GM19043 (cell line): ENCODE data around the gene SLC35B2.

Experiments used
- ATAC-seq: cut with Tn5 transposase; IDR thresholded peaks from one replicate; pipeline ENCODE4 v1.9.1; 2021; ENCODE audit warnings: low read depth; ENCODE audit not compliant: unreplicated experiment

The SLC35B2 gene

DNA sequence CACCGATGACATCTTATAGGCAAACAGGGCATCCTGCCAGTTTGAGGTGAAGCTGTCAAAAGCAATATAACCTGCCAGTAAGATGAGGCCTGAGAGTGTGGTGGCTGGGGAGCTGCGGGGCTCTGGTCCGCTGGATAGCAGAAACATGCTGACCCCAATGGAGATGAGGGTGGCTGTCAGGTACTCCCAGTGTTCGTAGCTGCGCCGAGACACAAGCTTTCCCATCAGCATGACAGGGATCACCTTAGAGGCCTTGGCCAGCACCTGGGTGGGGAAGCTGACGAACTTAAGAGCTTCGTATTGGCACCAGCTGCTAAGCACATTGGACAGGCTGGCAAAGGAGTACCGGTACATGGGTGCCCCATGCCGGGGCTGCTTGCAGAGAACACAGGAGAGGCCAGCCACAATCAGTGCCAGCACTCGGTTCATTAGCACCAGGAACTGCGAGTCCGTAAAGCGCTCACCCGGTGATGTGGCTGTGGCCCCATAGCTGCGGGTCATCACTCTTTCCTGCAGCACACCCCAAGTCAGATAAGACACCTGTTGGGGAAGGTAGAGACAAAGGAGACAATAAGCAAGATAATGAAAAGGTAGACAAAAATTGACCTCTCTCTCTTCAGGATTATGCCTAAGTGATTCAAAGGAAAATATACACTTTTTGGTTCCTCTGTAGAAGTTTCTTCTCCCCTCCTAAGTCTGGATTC is 2.1 kb downstream of the SLC35B2 start:
- no peak for ATAC-seq

DNA sequence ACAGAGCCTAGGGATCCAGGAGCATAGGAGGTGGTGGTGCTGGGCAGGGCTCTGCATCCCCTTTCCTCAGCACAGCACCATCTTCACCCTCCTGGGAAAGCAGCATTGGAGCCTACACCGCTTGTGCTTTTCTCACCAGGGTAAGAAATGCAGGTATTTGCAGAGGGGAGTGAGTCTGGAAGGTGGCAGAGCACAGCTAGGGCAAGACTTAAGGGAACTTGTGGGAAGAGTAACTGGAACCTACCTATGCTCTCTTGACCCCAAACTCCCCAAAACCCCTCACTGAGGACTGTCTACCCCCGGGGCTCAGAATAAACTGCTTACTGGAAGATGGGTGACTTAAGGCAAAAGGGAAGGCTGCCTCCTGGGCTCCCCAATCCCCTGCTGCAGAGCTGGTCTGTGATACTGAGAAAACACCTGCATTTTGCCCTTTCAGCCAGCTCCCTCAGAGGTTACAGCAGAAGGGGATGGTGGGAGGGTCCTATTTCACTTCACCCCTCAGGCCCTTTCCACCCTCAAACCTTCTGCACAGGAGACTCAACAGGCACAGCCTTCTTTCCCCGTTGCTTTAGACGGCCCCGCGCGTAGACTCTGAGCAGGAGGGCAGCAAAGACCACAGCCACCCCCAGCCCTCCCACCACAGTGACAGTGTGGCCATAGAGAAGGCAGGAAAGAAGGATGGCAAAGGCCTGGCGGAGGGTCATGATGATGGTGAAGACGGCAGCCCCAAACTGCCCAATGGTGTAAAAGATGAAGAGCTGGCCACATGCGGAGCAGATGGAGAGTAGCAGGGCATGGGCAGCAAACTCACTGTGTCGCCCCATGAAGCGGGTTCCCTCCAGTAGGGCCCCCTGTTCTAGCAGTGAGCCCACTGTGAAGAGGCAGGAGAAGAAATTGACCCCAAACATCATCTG is 2.9 kb downstream of the SLC35B2 start:
- no peak for ATAC-seq

DNA sequence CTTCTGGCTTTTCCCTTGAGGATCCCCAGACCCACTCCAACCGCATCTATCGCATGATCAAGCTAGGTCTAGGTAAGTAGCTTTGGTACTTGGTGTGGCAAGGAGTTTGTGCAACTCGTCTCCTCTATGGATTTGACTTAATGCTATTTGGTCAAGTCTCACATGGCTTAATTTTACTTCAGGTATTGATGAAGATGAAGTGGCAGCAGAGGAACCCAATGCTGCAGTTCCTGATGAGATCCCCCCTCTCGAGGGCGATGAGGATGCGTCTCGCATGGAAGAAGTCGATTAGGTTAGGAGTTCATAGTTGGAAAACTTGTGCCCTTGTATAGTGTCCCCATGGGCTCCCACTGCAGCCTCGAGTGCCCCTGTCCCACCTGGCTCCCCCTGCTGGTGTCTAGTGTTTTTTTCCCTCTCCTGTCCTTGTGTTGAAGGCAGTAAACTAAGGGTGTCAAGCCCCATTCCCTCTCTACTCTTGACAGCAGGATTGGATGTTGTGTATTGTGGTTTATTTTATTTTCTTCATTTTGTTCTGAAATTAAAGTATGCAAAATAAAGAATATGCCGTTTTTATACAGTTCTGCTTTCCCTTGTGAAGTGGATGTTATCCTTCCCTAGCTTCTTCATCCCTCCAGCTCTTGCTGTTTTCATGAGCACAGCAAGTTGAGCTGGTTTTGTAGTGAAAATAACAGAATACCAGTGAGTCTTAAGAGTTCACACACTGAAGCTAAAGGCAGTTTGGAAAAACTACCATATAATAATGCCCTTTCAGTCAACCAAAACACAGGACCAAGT is 3.8 kb downstream of the SLC35B2 start:
- no peak for ATAC-seq

DNA sequence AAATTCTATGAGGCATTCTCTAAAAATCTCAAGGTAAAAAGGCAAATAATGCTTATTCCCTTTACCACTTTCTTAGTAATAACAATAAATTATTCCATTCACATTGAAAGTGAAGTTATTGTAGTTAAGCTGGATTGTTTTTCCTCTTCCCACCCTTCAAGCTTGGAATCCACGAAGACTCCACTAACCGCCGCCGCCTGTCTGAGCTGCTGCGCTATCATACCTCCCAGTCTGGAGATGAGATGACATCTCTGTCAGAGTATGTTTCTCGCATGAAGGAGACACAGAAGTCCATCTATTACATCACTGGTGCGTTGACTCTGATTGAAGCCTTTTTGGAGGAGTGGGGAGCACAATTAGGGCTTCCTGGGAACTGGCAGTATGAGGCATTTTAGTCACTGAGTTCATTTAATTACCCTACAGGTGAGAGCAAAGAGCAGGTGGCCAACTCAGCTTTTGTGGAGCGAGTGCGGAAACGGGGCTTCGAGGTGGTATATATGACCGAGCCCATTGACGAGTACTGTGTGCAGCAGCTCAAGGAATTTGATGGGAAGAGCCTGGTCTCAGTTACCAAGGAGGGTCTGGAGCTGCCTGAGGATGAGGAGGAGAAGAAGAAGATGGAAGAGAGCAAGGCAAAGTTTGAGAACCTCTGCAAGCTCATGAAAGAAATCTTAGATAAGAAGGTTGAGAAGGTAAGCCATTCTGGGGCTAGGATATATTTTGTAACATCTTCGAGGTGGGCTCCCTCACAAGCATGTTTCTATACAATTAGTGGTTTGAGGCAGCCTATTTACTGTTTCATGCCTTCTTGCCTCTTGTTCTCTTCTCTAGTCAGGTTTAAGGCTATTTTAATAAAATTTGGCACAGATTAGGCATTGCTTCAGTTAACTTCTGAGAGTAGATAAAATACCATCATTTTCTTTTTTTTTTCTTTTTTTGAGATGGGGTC is 5.5 kb downstream of the SLC35B2 start:
- ATAC-seq: no peak

DNA sequence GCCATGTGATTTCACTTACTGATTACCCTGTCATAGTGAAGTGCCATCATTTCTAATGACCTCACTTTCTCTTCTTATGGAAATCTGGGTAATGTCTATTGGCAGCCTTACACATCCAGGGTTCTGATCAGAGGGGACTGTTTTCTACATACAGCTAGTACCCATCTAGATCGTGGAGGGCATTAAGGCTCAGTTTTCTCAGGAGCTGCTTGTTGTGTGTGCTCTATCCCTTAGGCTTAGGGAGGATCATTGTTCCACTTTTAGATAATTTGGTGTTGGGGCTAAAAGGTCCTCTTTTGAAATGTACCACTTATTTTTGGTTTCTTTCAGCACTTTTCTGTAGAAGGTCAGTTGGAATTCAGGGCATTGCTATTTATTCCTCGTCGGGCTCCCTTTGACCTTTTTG is 6.6 kb downstream of the SLC35B2 start:
- ATAC-seq: no peak

DNA sequence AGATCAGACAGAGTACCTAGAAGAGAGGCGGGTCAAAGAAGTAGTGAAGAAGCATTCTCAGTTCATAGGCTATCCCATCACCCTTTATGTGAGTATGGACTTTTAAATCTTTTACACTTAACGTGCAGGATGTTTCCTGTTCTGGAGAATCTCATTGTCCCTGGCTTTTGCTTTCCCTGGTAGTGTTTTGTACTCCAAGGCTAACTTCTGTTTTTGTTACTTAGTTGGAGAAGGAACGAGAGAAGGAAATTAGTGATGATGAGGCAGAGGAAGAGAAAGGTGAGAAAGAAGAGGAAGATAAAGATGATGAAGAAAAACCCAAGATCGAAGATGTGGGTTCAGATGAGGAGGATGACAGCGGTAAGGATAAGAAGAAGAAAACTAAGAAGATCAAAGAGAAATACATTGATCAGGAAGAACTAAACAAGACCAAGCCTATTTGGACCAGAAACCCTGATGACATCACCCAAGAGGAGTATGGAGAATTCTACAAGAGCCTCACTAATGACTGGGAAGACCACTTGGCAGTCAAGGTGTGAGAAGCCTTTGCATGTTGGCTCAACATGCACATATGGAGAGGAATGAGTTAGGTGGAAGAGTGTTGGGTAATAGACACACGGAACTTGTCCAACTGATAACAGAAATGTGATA is 7.1 kb downstream of the SLC35B2 start:
- no peak for ATAC-seq

DNA sequence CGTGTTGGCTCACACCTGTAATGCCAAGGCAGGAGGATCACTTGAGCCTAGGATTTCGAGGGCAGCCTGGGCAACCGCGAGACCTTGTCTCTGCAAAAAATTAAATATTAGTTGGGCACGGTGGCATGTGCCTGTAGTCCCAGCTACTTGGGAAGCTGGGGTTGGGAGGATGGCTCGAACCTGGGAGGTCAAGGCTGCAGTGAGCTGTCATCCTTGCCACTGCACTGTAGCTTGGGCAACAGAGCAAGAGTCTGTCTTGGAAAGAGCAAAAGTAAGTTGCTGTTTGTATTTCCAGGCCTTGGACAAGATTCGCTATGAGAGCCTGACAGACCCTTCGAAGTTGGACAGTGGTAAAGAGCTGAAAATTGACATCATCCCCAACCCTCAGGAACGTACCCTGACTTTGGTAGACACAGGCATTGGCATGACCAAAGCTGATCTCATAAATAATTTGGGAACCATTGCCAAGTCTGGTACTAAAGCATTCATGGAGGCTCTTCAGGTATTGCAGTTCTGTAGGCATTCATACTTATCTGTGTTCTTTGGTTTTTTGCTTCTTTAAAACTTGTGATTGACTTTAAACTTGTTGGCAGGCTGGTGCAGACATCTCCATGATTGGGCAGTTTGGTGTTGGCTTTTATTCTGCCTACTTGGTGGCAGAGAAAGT is 8.1 kb downstream of the SLC35B2 start:
- ATAC-seq: no peak

DNA sequence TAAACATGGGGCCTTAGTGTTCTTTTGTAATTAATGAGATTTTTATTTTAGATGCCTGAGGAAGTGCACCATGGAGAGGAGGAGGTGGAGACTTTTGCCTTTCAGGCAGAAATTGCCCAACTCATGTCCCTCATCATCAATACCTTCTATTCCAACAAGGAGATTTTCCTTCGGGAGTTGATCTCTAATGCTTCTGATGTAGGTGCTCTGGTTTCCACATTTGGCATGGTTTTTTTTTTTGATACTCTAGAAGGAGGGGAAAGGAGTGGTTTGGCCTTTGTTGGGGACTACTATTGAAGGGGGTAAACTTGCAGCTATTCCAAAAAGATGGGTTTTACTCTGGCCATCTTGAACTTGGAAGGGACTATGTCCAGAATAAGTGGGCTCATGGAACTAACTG is 8.7 kb downstream of the SLC35B2 start:
- ATAC-seq: no peak

DNA sequence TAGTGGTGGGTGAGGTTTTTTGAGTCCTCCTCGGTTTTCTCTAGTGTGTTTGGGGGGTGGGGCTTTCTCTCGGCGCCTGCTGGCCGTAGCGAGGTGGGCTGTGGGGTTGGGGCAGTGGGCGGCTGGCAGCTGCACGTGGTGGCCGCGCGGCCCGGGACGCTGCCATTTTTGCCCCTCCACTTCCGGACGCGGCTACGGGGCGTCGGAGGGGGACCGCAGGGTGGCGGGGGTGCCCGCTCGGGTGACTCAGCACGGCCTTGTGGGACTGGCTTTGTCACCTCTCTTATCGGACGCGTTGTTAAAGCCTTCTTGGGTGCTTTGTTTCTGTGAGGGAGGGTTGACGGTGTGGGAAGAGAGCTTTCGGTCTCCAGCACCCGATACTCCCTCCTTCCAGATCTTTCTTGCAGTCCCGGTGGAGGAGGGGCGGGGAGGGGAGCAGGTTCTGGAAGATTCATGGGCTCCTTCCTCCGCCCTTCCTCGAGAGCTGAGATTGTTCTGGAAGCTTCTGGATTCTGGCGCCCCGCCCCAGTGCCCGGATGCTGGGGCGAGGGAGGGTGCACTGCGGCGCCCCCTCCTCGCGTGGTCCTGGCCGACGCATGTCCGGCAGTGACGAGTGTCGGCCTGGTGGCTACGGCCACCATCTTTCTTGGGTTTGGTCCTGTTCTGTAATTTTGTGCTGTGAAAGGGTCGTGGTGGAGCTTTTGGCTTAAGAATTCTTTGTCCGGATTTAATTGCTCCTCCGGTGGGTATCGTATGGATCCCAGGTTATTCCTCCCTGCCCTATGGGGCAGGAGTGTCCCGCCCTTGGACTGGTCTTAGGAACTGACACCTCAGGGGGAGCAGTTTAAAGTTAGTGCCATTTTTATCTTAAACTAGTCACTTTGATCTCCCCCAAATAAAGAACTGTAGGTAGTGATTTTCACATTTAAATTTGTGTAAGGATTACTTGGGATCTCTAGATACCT is 9.7 kb downstream of the SLC35B2 start:
- ATAC-seq: no peak

DNA sequence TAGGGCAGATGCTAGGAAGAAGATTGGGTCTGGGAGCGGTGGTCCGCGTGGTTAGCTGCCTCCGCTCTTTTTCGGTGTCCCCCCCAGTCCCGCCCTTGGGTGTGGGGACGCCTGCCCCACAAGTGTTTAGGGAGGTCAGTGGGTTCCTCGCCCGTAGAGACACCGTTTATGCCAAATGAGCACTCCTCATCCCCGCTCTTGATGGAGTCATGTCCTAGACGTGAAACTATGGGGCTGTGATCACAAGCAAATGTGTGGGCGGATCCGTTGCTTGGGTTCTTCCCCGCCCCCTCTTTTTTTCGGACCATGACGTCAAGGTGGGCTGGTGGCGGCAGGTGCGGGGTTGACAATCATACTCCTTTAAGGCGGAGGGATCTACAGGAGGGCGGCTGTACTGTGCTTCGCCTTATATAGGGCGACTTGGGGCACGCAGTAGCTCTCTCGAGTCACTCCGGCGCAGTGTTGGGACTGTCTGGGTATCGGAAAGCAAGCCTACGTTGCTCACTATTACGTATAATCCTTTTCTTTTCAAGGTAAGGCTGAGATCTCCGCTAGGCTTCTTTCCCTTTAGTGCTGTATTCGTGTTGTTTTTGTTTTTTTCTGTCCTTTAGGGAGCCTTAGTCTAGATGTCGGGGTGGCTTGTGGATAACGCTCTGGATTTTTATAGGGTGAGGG is 10.5 kb downstream of the SLC35B2 start, which contains the start of gene HSP90AB1:
HSP90AB1 (plus strand) TSS at position 439 of the 675 bp plus-strand sequence. CDS start 1,529 bp downstream, outside the sequence.
- peak; percentile 68 for ATAC-seq

DNA sequence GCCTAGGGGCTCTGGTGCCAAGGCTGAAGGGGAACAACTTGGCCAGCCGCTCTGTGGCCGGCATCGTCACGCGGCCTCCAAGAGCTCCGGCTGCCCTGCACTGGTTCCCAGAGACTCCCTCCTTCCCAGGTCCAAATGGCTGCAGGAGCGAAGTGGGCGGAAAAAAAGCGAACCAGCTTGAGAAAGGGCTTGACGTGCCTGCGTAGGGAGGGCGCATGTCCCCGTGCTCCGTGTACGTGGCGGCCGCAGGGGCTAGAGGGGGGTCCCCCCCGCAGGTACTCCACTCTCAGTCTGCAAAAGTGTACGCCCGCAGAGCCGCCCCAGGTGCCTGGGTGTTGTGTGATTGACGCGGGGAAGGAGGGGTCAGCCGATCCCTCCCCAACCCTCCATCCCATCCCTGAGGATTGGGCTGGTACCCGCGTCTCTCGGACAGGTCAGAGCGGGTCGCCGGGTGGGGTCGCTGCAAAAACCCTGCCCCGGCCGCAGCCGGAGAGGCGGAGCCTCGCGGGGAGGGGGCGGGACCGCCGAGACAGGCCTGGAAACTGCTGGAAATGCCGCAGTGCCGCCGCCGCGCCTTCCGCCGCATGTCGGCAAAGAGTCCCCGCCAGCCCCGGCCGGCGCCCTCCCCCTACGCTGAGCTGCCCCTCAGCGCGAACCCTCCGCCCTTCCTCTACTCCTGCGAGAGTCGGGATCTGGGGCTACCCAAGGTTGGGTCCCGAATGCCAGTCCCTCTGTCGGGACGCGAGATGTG is 11.2 kb downstream of the SLC35B2 start:
- peak; percentile 38 for ATAC-seq

DNA sequence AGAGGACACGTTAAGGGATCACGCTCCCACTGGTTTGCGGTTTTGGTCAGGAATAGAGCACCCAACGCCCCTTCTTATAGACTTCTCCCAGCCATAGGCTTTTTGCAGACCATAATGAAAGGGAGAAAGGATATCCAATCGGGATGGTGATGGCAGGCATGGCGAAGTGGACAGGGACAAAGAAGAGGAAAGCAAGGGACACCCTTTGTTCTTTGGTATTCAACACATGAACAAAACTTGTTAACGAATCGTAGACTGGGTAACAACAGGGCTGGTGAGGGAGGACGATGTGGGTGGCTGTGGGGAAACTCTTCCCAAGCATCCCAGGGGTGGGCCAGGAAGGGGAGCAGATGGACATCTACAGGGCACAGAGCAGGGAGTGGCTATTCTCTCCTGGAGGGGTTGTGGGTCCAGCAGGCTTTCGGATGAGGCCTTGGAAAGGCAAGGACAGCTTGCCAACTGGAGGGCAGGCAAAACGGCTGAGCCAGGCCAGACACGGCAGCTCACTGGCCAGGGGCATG is 11.9 kb downstream of the SLC35B2 start:
- ATAC-seq: no peak

DNA sequence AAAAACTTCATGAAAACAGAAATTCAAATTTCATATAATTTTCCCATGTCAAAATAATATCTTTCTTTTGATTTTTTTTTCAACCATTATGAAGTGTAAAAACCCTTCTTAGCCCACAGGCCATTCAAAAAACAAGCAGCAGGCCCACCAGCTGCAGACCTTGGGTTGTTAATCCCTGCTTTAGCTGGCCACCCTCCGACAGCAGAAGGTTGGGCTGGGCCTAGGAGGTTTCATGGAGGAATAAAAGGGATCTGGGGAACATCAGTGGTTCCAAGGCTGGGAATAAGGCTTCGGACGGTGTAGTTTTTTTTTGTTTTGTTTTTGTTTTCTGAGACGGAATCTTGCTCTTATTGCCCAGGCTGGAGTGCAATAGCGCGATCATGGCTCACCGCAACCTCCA is 14.0 kb downstream of the SLC35B2 start:
- ATAC-seq: no peak

DNA sequence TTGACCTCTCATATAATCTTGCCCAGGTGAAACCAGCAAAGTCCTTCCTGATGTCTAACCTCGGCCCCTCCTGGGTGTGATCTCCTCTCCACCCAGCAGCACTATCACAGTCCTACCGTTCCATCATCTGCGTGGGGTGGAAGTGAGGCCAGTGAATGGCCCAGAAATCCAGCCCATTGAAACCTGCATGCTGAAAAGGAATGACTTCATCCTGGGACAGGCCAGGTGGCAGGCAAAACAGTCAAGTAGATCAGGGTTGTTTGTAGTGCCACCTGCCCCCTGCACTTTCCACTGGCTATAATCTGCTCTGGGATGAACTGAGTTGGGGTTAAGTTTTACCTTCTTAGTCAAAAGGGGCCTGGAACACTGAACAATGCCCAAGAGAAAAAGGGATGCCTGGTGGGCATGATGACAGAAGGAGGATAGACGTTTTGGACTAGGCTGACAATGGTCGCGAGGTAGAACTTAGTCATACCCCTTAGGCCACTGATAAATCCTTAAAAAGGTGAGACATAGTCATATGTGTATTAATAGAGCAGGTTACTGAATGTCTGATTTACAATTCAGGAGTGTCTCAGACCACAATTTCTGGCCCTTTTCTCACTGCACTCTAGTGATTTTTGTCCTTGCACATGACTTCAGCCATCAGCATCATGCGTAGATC is 18.5 kb downstream of the SLC35B2 start:
- no peak for ATAC-seq

DNA sequence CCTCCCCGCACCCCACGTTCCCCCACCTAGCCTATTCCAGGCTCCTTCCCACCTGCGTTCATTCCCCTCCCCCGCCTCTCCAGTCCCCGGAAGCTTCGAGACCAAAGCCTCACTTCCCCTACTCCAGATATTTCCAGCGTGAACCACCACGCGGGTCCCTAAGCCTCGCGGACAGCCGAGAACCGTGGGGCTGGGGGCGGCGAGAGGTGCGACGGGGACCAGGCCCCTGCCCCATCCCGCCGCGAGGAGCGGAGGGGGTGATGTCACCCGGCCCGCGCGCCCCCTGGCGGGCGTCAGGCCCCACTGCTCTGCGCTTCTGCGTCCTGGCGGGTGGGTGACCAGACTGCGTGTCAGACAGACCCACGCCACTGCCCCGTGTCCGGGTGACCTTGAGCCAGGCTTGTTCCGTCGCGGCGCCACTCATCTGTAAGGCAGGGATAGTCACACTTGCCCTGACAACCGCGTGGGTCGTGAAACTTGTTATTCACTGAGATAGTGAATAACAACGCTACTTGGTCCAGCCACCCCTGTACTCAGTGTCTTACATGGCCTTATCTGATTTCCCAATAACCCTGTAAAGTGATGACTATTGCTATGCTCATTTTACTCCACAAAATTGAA is 19.4 kb downstream of the SLC35B2 start:
- peak; percentile 79 for ATAC-seq
